Liver (tissue), 9 donors: ENCODE results near the gene IMPA2. TPM values are rescaled to one million over a fixed set of nuclear protein-coding genes. Genes with fewer than 3 reads are reported as not detected.

Source experiments
- DNase-seq: peaks from one replicate; pipeline ENCODE4 v3.0.0-alpha.2; 2017; ENCODE audit warnings: low spot score
- H3K27ac ChIP-seq, 2 donors: one replicate each; pipeline ENCODE4 v1.7.0; 2013; ENCODE audit warnings: inconsistent platforms in 2 of 2, low read length in 2 of 2, control low read depth in 1 of 2, low read depth in 1 of 2, mild to moderate bottlenecking in 1 of 2
- H3K27me3 ChIP-seq, 4 donors: one replicate each; pipeline versions ENCODE4 v1.6.1 to v1.7.0; 2013; ENCODE audit warnings: low read length in 3 of 4, inconsistent platforms in 1 of 4, mild to moderate bottlenecking in 1 of 4, moderate library complexity in 1 of 4; ENCODE audit not compliant: control insufficient read depth in 4 of 4, insufficient read depth in 4 of 4
- H3K36me3 ChIP-seq, 4 donors: one replicate each; pipeline versions ENCODE4 v1.6.1 to v1.7.0; 2013; ENCODE audit warnings: low read length in 3 of 4, mild to moderate bottlenecking in 3 of 4, low read depth in 1 of 4, moderate library complexity in 1 of 4; ENCODE audit not compliant: control insufficient read depth in 4 of 4, insufficient read depth in 3 of 4
- H3K4me1 ChIP-seq, 4 donors: one replicate each; pipeline versions ENCODE4 v1.6.1 to v1.7.0; 2013; ENCODE audit warnings: low read length in 3 of 4, mild to moderate bottlenecking in 3 of 4, moderate library complexity in 1 of 4; ENCODE audit not compliant: control insufficient read depth in 4 of 4, insufficient read depth in 4 of 4
- H3K4me3 ChIP-seq, 3 donors: one replicate each; pipeline versions ENCODE4 v1.6.1 to v1.7.0; 2013; ENCODE audit warnings: low read length in 3 of 3, control low read depth in 1 of 3, low read depth in 1 of 3, mild to moderate bottlenecking in 1 of 3
- H3K9ac ChIP-seq, 2 donors: one replicate each; pipeline ENCODE4 v1.7.0; 2013; ENCODE audit warnings: low read length in 2 of 2, mild to moderate bottlenecking in 2 of 2, moderate library complexity in 2 of 2, control low read depth in 1 of 2, low read depth in 1 of 2
- H3K9me3 ChIP-seq, 4 donors: one replicate each; pipeline versions ENCODE4 v1.6.1 to v1.7.0; 2013; ENCODE audit warnings: low read length in 3 of 4; ENCODE audit not compliant: control insufficient read depth in 4 of 4
- EGR1 ChIP-seq, 2 donors: IDR thresholded peaks; 2 replicates each; pipeline ENCODE4 v1.6.1; 2016 to 2018; ENCODE audit warnings: antibody characterized with exemption in 2 of 2, low read depth in 2 of 2
- FOXA1 ChIP-seq: IDR thresholded peaks from 2 replicates; pipeline ENCODE4 v1.6.1; 2016; ENCODE audit warnings: antibody characterized with exemption
- FOXA2 ChIP-seq: IDR thresholded peaks from 2 replicates; pipeline ENCODE4 v1.6.1; 2016; ENCODE audit warnings: antibody characterized with exemption
- GABPA ChIP-seq, 2 donors: IDR thresholded peaks in 1 of 2; conservative IDR thresholded peaks in 1 of 2; 2 replicates each; pipeline ENCODE4 v1.6.1; 2016; ENCODE audit warnings: antibody characterized with exemption in 2 of 2, mild to moderate bottlenecking in 1 of 2, moderate library complexity in 1 of 2
- HNF4A ChIP-seq, 2 donors: conservative IDR thresholded peaks; 2 replicates each; pipeline ENCODE4 v1.6.1; 2016; ENCODE audit warnings: antibody characterized with exemption in 2 of 2, mild to moderate bottlenecking in 2 of 2
- HNF4G ChIP-seq: IDR thresholded peaks from 2 replicates; pipeline ENCODE4 v1.6.1; 2016; ENCODE audit warnings: antibody characterized with exemption
- JUND ChIP-seq, 2 donors: IDR thresholded peaks; 2 replicates each; pipeline ENCODE4 v1.6.1; 2016; ENCODE audit warnings: antibody characterized with exemption in 2 of 2
- NR2F2 ChIP-seq: IDR thresholded peaks from 2 replicates; pipeline ENCODE4 v1.6.1; 2016; ENCODE audit warnings: antibody characterized with exemption
- RAD21 ChIP-seq, 2 donors: IDR thresholded peaks; 2 replicates each; pipeline ENCODE4 v1.6.1; 2016; ENCODE audit warnings: antibody characterized with exemption in 2 of 2, mild to moderate bottlenecking in 2 of 2
- RXRA ChIP-seq, 2 donors: IDR thresholded peaks; 2 replicates each; pipeline ENCODE4 v1.6.1; 2017 to 2018; ENCODE audit warnings: antibody characterized with exemption in 2 of 2, mild to moderate bottlenecking in 1 of 2
- SP1 ChIP-seq: IDR thresholded peaks from 2 replicates; pipeline ENCODE4 v1.6.1; 2018; ENCODE audit warnings: antibody characterized with exemption, mild to moderate bottlenecking
- TAF1 ChIP-seq: conservative IDR thresholded peaks from 2 replicates; pipeline ENCODE4 v1.6.1; 2016; ENCODE audit warnings: antibody characterized with exemption, mild to moderate bottlenecking
- YY1 ChIP-seq: IDR thresholded peaks from 2 replicates; pipeline ENCODE4 v1.6.1; 2016; ENCODE audit warnings: antibody characterized with exemption, mild to moderate bottlenecking
- WGBS: extraction: QIAGEN DNeasy Blood & Tissue Kit; methylation state at CpG from one replicate; pipeline ENCODE4 v1.1.7; 2013; 5-methylcytosine and 5-hydroxymethylcytosine counted together
- polyA plus RNA-seq, 2 donors: library from polyadenylated mRNA; stranded (reverse) in 1 of 2; unstranded in 1 of 2; fragments of 200-250 nt in 1 of 2; fragments of >200 nt in 1 of 2; fragmentation: Nextera tagmentation in 1 of 2; extraction: Ambion mirVana in 1 of 2; gene quantifications; one replicate each; pipeline versions ENCODE4 v1.2.1 to v1.2.3, GENCODE V29; 2013 to 2015
- total RNA-seq, 2 donors: library from RNA; depleted of rRNA; stranded (reverse); fragments of >200 nt; gene quantifications; one replicate each; pipeline ENCODE4 v1.2.3, GENCODE V29; 2014
- TF ChIP-seq, protein P1 (sequence below): IDR thresholded peaks from 2 replicates; pipeline ENCODE4 v1.6.1; 2016; ENCODE audit warnings: antibody characterized with exemption
- TF ChIP-seq, protein P2 (sequence below): fragments of 150-350 bp; IDR thresholded peaks from 2 replicates; pipeline ENCODE4 v1.5.1; 2017; ENCODE audit warnings: improper control_type of control experiment, low read depth, low read length; ENCODE audit not compliant: missing input control
- TF ChIP-seq, protein P3 (sequence below): IDR thresholded peaks from 2 replicates; pipeline ENCODE4 v1.6.1; 2016; ENCODE audit warnings: antibody characterized with exemption
- TF ChIP-seq, protein P4 (sequence below): IDR thresholded peaks from 2 replicates; pipeline ENCODE4 v1.6.1; 2016; ENCODE audit warnings: antibody characterized with exemption, mild to moderate bottlenecking
- TF ChIP-seq, protein P5 (sequence below): IDR thresholded peaks from 2 replicates; pipeline ENCODE4 v1.6.1; 2016; ENCODE audit warnings: antibody characterized with exemption
- donor health status: healthy.
- donor health status: healthy.
- donor health status: healthy.
- donor health status: healthy.
- donor health status: healthy.

IMPA2 gene
- total and polyA plus RNA-seq, 4 donors: 27.5 to 55.8 (median 48.2) TPM

DNA sequence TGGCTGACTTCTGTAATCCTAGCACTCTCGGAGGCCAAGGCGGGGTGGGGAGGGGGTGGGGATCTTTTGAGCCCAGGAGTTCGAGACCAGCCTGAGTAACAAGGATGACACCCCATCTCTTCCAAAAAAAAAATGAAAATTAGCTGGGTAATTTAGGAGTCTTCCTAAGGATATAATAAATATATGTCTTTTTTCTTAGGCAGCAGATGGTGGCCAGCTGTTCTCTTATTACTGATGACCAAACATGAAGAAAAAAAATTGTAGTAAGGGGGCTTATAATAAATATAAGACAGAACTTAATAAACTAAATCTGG lies 4.2 kb upstream of the IMPA2 start:
- no peak overlapping the region for H3K27ac ChIP-seq
- no peaks in the 10 kb centered on the region for H3K27me3 ChIP-seq
- TF ChIP-seq RXRA (IDR thresholded peaks at IDR 0.05) (no peak), HNF4A (conservative IDR thresholded peaks at IDR 0.05) (no peak), FOXA2 (no peak), NR2F2 (no peak), EGR1 (IDR thresholded peaks at IDR 0.05; ENCODE audit: low read depth in 2 of 2) (no peak), GABPA (IDR thresholded peaks at IDR 0.05 in 1 of 2, conservative IDR thresholded peaks at IDR 0.05 in 1 of 2) (no peak), RAD21 (IDR thresholded peaks at IDR 0.05) (no peak), TAF1 (no peak), YY1 (no peak), FOXA1 (no peak)
- TF ChIP-seq, protein P1, sequence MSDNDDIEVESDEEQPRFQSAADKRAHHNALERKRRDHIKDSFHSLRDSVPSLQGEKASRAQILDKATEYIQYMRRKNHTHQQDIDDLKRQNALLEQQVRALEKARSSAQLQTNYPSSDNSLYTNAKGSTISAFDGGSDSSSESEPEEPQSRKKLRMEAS: no peak
- TF ChIP-seq, protein P2, sequence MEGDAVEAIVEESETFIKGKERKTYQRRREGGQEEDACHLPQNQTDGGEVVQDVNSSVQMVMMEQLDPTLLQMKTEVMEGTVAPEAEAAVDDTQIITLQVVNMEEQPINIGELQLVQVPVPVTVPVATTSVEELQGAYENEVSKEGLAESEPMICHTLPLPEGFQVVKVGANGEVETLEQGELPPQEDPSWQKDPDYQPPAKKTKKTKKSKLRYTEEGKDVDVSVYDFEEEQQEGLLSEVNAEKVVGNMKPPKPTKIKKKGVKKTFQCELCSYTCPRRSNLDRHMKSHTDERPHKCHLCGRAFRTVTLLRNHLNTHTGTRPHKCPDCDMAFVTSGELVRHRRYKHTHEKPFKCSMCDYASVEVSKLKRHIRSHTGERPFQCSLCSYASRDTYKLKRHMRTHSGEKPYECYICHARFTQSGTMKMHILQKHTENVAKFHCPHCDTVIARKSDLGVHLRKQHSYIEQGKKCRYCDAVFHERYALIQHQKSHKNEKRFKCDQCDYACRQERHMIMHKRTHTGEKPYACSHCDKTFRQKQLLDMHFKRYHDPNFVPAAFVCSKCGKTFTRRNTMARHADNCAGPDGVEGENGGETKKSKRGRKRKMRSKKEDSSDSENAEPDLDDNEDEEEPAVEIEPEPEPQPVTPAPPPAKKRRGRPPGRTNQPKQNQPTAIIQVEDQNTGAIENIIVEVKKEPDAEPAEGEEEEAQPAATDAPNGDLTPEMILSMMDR: no peak
- TF ChIP-seq, protein P3, sequence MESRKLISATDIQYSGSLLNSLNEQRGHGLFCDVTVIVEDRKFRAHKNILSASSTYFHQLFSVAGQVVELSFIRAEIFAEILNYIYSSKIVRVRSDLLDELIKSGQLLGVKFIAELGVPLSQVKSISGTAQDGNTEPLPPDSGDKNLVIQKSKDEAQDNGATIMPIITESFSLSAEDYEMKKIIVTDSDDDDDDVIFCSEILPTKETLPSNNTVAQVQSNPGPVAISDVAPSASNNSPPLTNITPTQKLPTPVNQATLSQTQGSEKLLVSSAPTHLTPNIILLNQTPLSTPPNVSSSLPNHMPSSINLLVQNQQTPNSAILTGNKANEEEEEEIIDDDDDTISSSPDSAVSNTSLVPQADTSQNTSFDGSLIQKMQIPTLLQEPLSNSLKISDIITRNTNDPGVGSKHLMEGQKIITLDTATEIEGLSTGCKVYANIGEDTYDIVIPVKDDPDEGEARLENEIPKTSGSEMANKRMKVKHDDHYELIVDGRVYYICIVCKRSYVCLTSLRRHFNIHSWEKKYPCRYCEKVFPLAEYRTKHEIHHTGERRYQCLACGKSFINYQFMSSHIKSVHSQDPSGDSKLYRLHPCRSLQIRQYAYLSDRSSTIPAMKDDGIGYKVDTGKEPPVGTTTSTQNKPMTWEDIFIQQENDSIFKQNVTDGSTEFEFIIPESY: no peak
- TF ChIP-seq, protein P4, sequence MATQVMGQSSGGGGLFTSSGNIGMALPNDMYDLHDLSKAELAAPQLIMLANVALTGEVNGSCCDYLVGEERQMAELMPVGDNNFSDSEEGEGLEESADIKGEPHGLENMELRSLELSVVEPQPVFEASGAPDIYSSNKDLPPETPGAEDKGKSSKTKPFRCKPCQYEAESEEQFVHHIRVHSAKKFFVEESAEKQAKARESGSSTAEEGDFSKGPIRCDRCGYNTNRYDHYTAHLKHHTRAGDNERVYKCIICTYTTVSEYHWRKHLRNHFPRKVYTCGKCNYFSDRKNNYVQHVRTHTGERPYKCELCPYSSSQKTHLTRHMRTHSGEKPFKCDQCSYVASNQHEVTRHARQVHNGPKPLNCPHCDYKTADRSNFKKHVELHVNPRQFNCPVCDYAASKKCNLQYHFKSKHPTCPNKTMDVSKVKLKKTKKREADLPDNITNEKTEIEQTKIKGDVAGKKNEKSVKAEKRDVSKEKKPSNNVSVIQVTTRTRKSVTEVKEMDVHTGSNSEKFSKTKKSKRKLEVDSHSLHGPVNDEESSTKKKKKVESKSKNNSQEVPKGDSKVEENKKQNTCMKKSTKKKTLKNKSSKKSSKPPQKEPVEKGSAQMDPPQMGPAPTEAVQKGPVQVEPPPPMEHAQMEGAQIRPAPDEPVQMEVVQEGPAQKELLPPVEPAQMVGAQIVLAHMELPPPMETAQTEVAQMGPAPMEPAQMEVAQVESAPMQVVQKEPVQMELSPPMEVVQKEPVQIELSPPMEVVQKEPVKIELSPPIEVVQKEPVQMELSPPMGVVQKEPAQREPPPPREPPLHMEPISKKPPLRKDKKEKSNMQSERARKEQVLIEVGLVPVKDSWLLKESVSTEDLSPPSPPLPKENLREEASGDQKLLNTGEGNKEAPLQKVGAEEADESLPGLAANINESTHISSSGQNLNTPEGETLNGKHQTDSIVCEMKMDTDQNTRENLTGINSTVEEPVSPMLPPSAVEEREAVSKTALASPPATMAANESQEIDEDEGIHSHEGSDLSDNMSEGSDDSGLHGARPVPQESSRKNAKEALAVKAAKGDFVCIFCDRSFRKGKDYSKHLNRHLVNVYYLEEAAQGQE: no peak
- TF ChIP-seq, protein P5, sequence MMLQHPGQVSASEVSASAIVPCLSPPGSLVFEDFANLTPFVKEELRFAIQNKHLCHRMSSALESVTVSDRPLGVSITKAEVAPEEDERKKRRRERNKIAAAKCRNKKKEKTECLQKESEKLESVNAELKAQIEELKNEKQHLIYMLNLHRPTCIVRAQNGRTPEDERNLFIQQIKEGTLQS: no peak
- H3K9ac ChIP-seq: no peak overlapping the region
- H3K4me1 ChIP-seq: peaks cover 0 to 18% (median 7%) of the 10 kb centered on the region in 4 donors
- H3K4me3 ChIP-seq: no peak overlapping the region
- H3K36me3 ChIP-seq: no peaks in the 10 kb centered on the region
- H3K9me3 ChIP-seq: no peaks in the 10 kb centered on the region
- no peak for DNase-seq
- 92% methylated on average over 3 of the region's 3 CpGs for WGBS

DNA sequence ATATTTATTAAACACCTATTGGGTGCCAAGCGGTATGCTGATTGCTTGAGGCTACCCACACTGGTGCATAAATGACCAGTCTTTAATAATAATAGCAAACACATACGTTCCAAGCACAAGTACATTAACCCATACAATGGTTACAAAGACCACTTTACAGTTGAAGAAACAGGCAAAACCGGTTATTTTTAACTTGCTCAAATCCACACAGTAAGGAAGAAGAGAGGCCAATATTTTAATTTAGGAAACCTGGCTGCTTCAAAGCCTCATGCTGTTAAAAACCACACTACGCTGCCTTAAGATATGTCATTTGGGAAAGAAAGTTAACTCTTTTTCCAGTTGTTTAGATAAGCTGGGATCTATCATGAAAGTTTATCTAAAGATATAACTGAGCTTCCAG lies 2.4 kb upstream of the IMPA2 start:
- H3K9me3 ChIP-seq: no peaks in the 10 kb centered on the region
- H3K27me3 ChIP-seq: no peaks in the 10 kb centered on the region
- H3K27ac ChIP-seq: no peak overlapping the region
- H3K36me3 ChIP-seq: no peaks in the 10 kb centered on the region
- H3K4me3 ChIP-seq: no peak overlapping the region
- H3K4me1 ChIP-seq: peaks cover 7 to 27% (median 14%) of the 10 kb centered on the region in 4 donors
- WGBS: 92% methylated on average over 4 of the region's 4 CpGs
- no peak for DNase-seq
- H3K9ac ChIP-seq: no peak overlapping the region
- TF ChIP-seq, protein P2: no peak
- no peak for TF ChIP-seq TAF1
- no peak for TF ChIP-seq RAD21 (IDR thresholded peaks at IDR 0.05)
- no peak for TF ChIP-seq SP1
- TF ChIP-seq RXRA (IDR thresholded peaks at IDR 0.05): no peak
- TF ChIP-seq, protein P5: no peak
- TF ChIP-seq EGR1 (IDR thresholded peaks at IDR 0.05; ENCODE audit: low read depth in 2 of 2): no peak
- no peak for TF ChIP-seq JUND (IDR thresholded peaks at IDR 0.05)
- TF ChIP-seq, protein P1: no peak
- TF ChIP-seq HNF4G: no peak
